SK-N-MC (cell line): ENCODE data around the gene ASPHD2.

Experiments used
- EZH2 ChIP-seq: fragments of 200-600 bp; sonication (generic); IDR thresholded peaks from one replicate; pipeline ENCODE4 v1.6.1; 2017; ENCODE audit warnings: antibody characterized with exemption
- FOXP2 ChIP-seq: optimal IDR thresholded peaks from 2 replicates; pipeline ENCODE3; 2011; ENCODE audit warnings: mild to moderate bottlenecking, moderate library complexity; ENCODE audit not compliant: insufficient read depth; ENCODE audit errors: extremely low read length, control extremely low read depth
- POLR2AphosphoS5 ChIP-seq: IDR thresholded peaks from 2 replicates; pipeline ENCODE4 v1.6.1; 2012; ENCODE audit warnings: mild to moderate bottlenecking, low read depth, low read length, borderline replicate concordance

DNA sequence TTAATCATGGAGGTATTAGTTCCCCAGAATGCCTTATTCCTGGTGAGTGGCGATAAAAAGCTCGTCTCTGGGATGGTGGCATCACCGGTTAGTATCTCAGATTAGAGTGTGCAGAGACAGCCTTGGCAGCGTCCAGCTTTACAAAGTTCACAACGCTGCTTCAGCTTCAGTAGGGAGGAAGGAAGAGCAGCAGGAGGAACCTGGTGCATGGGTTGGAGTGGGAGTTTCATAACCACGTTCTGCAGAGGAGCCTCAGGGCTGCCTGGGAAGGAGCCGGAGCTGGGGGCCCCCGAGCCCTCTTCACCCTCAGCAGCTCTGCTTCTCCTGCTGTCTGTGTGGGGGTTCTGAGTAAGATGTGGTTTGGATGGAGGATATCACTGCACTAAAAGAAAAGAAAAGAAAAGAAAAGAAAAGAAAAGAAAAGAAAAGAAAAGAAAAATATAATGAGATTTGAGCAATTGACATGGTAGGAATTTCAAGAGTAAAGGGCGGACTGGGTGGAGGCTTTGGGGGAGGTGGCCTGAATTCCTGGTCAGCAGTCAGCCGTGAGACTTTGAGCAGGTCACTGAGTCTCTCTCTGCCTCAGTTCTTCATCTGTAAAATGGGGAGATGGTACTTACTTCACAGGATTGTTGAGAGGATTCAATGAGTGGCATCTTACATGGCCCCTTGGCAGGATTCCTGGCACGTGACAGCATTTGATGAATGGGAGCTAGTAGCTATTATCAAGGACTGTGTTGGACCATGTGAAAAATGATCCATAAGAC, 6.5 kb downstream of the ASPHD2 start:
- TF ChIP-seq POLR2AphosphoS5 (no peak), EZH2 (no peak), FOXP2 (no peak)
